Measurements from ENCODE around the gene PNPLA5.
"Not testable (repeated sequence)": the region's sequence is repeated elsewhere in the genome, so short reads cannot be mapped to it uniquely, and the experiment has no call there.

Gene PNPLA5

DNA sequence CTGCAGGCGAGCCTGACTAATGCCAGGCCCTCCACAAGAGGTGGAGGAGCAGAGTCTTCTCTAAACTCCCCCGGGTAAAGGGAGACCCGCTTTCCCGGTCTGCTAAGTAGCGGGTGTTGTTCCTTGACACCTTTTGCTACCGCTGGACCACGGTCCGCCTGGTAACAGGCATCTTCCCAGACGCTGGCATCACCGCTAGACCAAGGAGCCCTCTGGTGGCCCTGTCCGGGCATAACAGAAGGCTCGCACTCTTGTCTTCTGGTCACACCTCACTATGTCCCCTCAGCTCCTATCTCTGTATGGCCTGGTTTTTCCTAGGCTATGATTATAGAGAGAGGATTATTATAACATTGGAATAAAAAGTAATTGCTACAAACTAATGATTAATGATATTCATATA, 12.6 kb upstream of the PNPLA5 start:
- DNase-seq (ENCODE audit: low read depth, low spot score); H3K27ac ChIP-seq: not testable (repeated sequence)

DNA sequence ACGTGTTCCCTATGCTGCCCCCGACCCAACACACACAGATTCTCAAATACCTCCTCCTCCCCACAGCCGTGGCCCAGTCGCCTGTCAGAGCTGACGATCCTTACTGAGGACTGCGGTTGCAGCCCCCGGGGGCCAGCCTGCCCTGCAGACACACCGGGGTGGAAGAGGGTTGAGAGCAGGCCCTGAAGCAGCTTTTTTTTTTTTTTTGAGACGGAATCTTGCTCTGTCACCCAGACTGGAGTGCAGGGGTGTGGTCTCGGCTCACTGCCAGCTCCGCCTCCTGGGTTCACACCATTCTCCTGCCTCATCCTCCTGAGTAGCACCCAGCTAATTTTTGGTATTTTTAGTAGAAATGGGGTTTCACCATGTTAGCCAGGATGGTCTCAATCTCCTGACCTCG, 11.2 kb upstream of the PNPLA5 start:
- H3K27ac ChIP-seq; DNase-seq (ENCODE audit: low read depth, low spot score): not testable (repeated sequence)

DNA sequence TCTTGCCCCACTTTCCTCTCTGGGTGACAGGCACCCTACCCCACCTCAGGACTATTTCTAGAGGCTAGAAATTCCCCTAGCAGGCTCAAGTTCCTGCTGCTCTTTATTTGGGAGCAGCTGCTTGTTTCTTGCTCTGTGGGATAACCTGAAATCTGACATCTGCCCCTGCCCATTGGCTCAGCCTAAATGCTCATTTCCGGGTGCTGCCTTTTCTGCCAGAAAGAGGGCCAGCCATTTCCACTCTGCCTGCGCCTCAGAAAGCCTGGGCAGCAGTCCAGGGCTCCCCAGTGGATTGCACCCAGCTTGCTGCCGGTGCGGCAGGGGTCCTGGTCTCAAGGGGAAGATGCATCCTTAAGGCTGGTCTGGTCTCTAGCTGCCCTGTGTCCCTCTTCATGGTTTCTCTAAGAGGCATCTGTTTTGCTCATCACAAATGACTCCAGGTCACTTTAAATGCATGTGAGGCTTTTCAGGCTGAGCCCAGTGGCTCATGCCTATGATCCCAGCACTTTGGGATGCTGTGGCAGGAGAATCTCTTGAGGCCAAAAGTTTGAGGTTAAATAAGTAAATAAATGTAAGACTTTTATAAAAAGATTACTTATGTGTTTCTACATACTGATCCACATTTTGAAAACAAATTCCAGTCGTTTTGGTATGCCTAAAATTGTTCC, 10.3 kb upstream of the PNPLA5 start:
- peak overlapping the region; percentile 29 for H3K27ac ChIP-seq
- no peak for DNase-seq (ENCODE audit: low read depth, low spot score)

DNA sequence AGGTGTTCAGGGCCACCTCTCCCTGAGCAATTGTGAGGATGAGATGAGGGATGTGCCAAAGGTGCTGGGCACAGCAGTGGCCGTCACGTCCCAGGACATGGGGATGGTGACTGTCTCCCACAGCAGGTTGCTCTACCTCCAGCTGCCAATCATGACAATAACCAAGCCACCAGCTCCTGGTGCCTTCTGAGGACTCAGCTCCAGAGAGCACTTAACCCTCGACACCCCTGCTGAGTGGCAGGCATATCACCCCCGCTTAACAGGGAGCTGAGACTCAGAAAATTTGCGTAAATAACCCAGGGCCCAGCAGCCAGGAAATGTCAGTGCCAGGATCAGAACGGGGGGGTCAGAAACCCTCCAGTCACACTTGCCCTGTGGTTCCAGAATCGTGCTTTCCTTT, 8.4 kb upstream of the PNPLA5 start:
- no peak for DNase-seq (ENCODE audit: low read depth, low spot score)

DNA sequence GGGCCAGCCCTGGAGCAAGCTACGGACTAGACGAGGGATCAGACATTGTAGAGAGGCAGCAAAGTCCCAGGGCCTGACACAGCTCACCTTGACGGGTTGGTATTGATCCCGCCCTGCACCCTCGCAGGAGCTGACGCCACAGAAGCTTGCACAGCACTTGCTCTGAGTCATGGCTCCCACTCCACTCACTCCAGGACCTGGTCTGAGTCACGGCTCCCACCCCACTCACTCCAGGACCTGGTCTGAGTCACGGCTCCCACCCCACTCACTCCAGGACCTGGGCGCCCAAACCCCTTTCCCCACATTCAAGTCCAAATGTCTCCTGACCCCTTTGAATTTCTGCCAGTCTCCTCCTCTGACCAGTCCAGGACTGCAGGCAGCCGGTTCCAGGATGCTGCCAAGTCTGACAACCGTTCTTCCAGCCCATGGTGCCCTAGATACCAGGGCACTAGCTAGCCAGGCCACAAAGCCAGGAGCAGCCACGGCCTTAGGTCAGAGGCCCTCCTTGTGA, 6.0 kb upstream of the PNPLA5 start:
- H3K27ac ChIP-seq: no peak overlapping the region
- peak; percentile 54 for DNase-seq (ENCODE audit: low read depth, low spot score)

More for the DNA sequence above, 8.4 kb upstream of the PNPLA5 start:
- H3K27ac ChIP-seq: no peak overlapping the region

DNA sequence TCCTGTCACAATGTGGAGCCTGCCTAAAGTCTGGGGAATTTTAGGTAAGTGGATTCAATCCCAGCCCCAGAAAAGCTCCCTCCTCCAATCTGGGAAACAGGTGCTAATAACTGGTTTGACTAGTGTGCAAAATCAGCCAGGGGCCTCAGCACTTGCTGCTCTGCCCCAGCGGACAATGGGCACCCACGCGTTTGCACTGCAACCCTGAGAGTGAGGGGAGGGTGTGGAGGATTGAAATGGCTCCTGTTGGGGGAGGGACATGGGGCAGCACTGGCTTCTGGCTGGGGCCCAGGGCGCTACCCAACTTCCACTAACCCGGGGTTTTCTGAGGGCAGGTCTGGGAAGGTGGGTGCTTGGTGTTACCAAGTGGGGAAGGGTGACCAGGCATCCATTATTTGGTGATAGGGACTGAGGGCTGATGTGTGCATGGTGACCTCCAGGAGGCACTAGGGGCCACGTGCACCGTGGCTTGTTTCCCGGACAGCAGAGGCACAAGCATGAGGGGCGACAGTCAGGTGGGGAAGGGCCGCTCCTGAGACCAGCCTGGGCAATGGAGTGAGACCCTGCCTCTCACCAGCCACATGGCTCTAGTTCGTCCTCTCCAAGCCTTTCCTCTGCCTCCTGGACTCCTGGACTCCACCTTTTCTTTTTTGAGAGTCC, 4.3 kb upstream of the PNPLA5 start:
- H3K27ac ChIP-seq: no peak overlapping the region
- no peak for DNase-seq (ENCODE audit: low read depth, low spot score)

DNA sequence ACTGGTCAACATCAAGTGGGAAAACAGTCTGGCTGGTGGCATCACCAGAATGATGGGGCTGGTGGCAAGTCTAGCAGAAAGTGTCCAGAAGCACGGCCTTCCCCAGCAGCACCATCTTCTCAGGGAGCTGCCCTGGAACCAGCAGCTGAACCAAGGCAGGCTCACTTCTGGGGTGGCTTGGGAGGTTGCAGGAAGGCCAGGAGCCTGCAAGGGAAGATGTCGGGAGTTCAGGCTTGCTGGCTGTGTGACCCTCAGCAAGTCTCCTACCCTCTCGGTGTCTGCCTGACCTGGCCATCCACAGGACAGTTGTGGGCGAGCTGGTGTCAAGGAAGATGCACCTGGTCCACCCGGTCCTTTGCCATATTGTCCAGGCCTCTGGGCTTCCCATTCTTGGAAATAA, 2.3 kb upstream of the PNPLA5 start:
- no peak overlapping the region for H3K27ac ChIP-seq
- DNase-seq (ENCODE audit: low read depth, low spot score): no peak

DNA sequence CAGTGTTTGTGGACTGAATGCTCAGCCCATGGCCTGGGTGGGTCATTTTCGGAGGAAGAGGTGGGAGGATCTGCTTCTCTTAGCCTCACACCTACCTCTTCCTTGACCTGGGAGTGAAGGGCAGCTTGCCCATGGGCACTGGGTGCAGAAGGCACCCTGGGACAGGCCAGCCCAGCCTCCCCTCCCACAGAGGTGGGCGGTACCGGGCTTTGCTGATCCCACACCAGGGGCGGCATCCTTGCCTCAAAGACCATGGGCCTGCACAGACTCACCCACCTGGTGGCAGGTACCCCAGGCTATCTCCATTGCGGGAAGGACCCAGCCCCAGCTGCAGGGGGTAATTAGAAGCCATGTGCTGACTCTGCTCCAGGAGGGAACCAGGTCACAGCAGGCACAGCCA, 1.5 kb upstream of the PNPLA5 start:
- DNase-seq (ENCODE audit: low read depth, low spot score): no peak
- H3K27ac ChIP-seq: no peak overlapping the region

DNA sequence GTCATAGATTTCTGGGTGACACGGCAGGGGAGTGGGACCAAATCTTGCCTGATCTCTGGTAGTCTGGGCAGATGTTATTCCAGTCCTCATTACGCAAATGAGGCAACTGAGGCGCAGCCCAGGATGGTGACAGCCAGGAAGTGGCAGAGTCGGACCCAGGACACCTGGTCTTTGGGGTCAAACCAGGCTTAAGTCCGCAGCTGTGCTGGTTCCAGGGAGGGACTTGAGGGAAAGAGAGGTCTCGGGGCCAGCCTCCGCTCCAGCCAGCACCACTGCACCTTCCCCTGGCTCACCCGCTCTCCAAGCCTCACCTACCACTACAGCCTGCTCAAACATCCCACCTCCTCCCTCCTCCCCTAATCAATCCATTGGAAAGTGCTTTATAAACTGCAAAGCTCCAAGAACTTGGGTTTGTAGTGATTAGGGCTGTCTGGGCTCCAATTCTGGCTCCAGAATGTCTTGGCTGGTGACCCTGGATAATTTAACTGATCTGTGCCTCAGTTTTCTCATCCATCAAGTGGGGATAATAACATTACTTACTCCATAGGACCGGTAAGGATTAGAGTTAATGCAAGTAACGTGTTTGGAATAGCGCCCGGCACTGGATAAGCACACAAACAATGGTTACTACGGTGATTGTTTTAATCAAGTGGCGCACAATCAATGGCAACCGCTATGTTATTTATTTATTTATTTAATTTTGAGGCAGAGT, 526 bp upstream of the PNPLA5 start:
- H3K27ac ChIP-seq: no peak overlapping the region
- no peak for DNase-seq (ENCODE audit: low read depth, low spot score)

DNA sequence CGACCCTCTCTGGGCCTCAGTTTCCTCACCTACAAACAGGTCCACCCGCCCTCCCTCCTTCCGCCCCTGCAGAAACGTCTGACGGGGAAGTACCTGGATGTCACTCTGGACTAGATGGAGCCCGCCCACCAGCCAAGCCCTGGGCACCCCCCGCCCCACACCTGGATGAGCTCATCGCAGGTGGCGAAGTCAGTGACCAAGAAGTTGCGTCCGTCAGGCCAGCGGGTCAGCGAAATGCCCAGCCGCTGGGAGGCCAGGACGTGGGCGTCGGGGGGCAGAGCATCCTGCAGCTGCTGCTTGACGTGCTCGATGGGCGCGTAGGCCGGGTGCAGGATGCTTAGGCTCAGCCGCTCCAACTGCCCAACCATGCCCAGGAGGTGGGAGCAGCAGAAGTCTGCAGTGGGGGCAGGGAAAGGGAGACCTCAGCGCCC, 897 bp downstream of the PNPLA5 start:
- H3K27ac ChIP-seq: no peak overlapping the region
- DNase-seq (ENCODE audit: low read depth, low spot score): no peak

DNA sequence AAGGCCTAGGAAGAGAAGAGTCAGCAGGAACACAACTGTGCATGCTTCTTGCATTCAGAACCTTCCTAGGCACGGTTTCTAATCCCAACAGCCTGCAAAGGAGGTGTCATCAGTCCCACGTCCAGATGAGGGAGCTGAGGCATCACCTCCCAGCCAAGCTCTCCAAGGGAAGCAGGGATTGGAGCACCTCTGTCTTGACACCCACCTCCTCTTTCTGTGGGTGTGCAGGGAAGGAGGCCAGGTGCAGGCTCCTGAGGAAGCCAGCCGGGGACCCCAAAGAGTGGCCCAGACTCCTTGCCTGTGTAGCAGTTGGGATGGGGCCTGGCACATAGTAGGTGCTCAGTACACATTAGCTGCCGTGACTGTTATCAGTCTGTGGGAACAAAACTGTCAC, 2.0 kb downstream of the PNPLA5 start:
- no peak overlapping the region for H3K27ac ChIP-seq
- DNase-seq (ENCODE audit: low read depth, low spot score): no peak

DNA sequence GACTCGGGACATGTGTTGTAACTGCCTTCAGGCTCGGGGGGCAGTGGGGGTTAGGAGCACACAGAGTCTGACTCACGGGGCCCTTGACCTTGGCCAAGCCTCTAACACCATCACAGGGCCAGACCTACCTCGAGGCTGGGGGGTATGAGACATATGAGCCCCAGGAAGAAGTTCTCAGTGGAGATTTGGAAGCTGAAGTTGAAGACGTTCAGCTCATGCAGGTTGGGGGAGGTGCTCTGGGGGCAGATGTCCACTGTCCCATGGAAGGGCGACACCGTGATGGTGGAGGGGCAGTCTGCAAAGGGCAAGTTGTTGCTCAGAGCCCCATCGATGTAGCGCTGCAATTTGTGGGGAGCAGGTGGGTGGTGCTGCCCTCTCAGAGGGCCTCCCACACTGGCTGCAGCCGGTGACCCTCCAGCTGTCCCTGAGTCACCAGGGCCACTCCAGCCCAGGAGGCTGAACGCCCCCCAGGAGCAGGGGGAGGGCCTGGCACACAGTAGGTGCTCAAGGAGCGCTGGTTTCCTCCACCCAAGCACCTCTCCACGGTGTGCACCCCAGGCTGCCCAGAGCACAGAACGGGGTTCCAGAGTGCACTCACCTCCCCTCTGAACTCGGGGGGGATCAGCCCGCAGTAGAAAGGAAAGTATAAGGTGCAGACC, 2.5 kb downstream of the PNPLA5 start:
- no peak overlapping the region for H3K27ac ChIP-seq
- DNase-seq (ENCODE audit: low read depth, low spot score): no peak

DNA sequence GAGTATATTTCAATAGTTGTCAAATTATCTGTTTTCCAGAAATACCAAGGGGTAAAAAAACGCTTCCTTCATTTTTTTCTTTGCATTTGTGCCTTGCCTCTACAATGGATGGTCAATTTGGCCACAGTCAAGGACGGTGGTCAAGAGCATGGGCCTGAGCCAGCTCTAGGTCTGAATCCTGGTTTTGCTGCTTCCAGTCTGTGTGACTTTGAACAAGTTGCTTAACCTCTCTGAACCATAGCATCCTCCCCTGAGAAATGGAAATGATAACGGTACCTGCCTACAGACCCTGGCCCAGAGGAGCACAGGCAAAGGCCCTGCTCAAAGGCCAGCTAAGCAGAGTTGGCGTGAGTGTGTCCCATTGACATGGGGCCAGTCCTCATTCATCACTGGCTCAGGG, 3.1 kb downstream of the PNPLA5 start:
- DNase-seq (ENCODE audit: low read depth, low spot score): no peak
- H3K27ac ChIP-seq: no peak overlapping the region

DNA sequence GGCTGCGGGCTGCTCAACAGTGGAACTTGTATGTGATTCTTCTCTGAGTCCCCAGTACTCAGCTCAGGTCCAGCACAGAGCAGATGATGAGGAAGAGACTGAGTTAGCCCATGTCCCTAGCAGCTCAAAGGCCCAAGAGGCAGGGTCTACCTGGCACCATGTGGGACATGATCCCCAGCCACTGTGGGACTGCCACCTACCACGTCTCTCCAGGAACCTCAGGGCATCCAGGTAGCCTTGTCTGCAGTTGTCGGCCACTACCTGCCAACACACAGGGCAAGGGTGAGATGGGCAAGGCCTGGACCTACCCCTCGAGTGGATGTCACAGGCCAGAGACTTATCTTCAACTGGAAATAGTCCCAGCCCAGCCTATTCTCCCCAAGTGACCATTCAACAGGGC, 4.4 kb downstream of the PNPLA5 start:
- no peak overlapping the region for H3K27ac ChIP-seq
- DNase-seq (ENCODE audit: low read depth, low spot score): no peak

DNA sequence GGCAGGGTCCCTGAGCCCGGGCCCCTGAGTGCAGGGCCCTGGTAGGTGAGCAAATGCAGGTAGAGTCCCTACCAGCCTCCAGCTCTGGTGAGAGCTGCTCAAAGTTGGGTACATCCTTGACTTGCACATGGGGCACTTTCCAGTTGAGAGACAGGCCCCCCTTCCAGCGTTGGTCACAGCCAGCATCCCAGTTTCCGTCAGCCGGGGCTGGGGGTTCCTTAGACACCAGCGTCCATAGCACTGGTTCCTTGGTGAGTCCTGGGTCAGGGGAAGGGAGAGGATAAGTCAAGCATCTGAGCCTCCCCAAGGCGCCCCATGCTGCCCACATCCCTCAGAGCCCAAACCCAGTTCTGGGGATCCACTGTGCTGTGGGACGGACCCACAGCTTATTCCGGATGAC, 5.6 kb downstream of the PNPLA5 start:
- no peak overlapping the region for H3K27ac ChIP-seq

DNA sequence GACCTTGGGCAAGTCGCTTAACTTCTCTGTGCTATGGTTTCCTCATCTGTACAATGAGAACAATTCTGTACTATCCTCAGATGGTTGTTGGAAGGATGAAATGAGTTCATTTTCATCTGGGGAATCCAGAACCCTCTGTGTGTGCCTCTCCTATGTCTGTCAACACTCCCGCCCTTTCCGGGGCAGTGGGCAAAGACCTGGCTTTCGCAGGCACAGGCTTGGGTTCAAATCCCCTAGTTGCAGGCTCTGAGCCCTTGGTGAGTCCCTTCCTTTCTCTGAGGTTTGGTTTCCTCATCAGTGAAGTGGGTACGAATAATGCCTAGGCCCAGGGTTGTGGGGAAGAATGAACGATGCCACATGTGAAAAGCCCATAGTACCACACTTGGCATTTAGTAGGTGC, 6.0 kb downstream of the PNPLA5 start:
- H3K27ac ChIP-seq: no peak overlapping the region
- DNase-seq (ENCODE audit: low read depth, low spot score): no peak

More for the DNA sequence above, 5.6 kb downstream of the PNPLA5 start:
- DNase-seq (ENCODE audit: low read depth, low spot score): no peak

DNA sequence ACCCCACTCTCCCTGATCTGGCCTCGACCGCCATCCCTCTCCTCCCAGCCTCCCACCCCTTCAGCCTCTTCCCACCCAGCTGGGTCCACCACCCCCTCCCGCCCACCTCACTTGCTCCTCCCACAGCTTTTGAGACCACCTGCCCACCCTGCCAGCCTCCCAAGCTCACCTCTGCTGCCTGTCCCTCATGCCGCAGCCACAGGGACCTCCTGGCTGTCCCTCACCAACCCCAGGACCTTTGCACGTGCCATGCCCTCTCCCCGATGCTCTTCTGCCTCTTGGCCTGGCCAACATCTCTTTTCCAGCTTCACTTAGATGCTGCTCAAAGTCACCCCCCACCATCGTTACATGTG, 6.5 kb downstream of the PNPLA5 start:
- no peak for DNase-seq (ENCODE audit: low read depth, low spot score)
- no peak overlapping the region for H3K27ac ChIP-seq

DNA sequence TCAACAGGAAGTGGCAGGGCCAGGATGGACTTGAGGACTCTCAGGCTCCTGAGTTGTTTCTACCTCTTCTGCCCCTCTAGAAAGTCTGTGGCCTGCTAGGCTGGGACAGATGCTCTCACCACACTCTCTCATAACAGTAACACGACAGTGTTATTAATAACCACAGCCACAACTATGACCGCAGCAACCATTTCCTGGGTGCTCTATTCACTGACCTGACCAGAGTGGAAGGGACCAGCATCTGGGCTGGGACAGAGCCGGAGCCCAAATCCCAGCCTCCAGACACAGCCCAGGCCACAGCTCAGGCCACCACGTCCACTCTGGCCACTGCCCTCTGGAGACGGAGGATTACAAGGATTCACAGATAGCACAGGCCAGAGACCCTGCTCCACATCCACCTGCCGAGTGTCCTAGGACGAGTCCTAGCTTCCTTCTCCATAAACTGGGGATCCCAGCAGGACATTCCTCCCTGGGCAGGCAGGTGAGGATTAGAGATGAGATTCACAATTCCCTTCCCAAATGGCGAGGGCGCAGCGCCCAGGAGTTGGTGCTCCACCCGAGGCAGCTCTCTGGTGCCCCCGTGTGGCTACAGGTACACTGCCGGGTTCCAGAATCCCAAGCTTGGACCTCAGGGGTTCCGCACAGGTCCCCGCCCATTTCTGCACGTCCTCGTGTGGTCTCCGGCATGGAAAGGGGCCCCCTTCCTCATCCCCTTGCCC, 7.1 kb downstream of the PNPLA5 start:
- no peak overlapping the region for H3K27ac ChIP-seq
- no peak for DNase-seq (ENCODE audit: low read depth, low spot score)

DNA sequence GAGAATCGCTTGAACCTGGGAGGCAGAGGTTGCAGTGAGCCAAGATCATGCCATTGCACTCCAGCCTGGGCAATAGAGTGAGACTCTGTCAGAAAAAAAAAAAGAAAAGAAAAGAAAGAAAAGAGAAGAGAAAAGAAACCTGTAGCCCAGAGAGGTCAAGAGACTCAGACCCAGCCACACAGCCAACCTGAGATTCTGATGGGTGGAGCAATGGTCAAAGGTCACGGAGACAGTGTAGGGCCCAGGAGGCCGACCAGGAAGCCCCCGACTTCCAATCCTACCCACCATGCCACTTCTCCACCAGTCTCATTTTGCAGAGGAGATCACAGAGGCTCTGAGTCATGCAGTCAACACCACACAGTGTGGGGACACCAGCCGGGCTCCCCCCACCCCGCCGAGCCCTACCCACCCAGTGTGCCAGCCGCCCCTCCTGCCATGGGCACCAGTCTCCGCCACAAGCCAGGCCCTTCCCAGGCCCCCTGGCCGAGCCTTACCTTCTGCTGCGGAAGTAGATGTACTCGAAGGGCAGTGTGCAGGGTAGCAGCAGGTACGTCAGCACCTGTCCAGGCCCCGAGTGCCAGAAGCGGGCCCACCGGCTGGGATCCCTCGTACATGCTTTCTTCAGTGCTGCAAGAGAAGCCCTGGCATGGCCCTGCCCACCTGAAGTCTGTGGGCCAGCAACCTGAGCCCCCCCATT, 7.9 kb downstream of the PNPLA5 start:
- no peak overlapping the region for H3K27ac ChIP-seq
- no peak for DNase-seq (ENCODE audit: low read depth, low spot score)
